RKO (cell line): Measurements from ENCODE around the gene OVOL1.
"Not testable (repeated sequence)": the region's sequence is repeated elsewhere in the genome, so short reads cannot be mapped to it uniquely, and the experiment has no call there.

Source experiments
- DNase-seq: peaks from one replicate; pipeline ENCODE4 v3.0.0-alpha.2; 2016; ENCODE audit warnings: low spot score

Gene OVOL1

GRCh38 chr11:65816696-65817095 is 29.8 kb downstream of the OVOL1 start:
- no peak for DNase-seq

- peak; percentile 13 for DNase-seq
These were observed 30.5 kb downstream of the OVOL1 start for GRCh38 chr11:65817312-65817834.

- peak; percentile 88 for DNase-seq
These were observed 31.2 kb downstream of the OVOL1 start for GRCh38 chr11:65817835-65818680.

- no peak for DNase-seq
These were observed 34.2 kb downstream of the OVOL1 start for GRCh38 chr11:65821107-65821506.

GRCh38 chr11:65822776-65823528 is 36.1 kb downstream of the OVOL1 start:
- no peak for DNase-seq

- no peak for DNase-seq
These were observed 40.3 kb downstream of the OVOL1 start for GRCh38 chr11:65826984-65827735.

GRCh38 chr11:65829459-65829858 is 42.6 kb downstream of the OVOL1 start:
- no peak for DNase-seq

- not testable (repeated sequence) for DNase-seq
These were observed 45.4 kb downstream of the OVOL1 start for GRCh38 chr11:65832231-65832630.

GRCh38 chr11:65833297-65834030 is 46.6 kb downstream of the OVOL1 start, which contains the start of gene SNX32:
Gene SNX32 (plus strand): TSS chr11:65833963. CDS start chr11:65834066, 103 bp downstream.
- no peak for DNase-seq

GRCh38 chr11:65834202-65834601 is 47.3 kb downstream of the OVOL1 start:
- DNase-seq = no peak

- DNase-seq = no peak
These were observed 55.3 kb downstream of the OVOL1 start for GRCh38 chr11:65842144-65842543.

GRCh38 chr11:65843811-65844210 is 56.9 kb downstream of the OVOL1 start:
- no peak for DNase-seq

- DNase-seq = no peak
These were observed 57.5 kb downstream of the OVOL1 start for GRCh38 chr11:65844231-65844872.
